Small intestine (tissue), 7 donors: ENCODE data around the gene DTNA. TPM values are rescaled to one million over a fixed set of nuclear protein-coding genes. Genes with fewer than 3 reads are reported as not detected.

Experiments
- DNase-seq, 2 donors: peaks; one replicate each; pipeline versions ENCODE4 v3.0.0 to v3.0.0-alpha.2; 2013
- FAIRE-seq: peaks from 2 replicates; lab custom pipeline; 2012; peaks lifted over from hg19 to GRCh38; lab: Jason Lieb, UNC
- H3K27ac ChIP-seq, 3 donors: one replicate each; pipeline ENCODE4 v1.5.1; 2013; ENCODE audit warnings: low read length in 2 of 3, mild to moderate bottlenecking in 2 of 3, control low read depth in 1 of 3, inconsistent platforms in 1 of 3, low read depth in 1 of 3, moderate library complexity in 1 of 3
- H3K27me3 ChIP-seq, 3 donors: one replicate each; pipeline ENCODE4 v1.6.1; 2013; ENCODE audit warnings: low read length in 3 of 3, inconsistent platforms in 1 of 3; ENCODE audit not compliant: control insufficient read depth in 3 of 3, insufficient read depth in 3 of 3
- H3K36me3 ChIP-seq, 3 donors: one replicate each; pipeline ENCODE4 v1.6.1; 2013; ENCODE audit warnings: low read length in 3 of 3, inconsistent platforms in 1 of 3, low read depth in 1 of 3, mild to moderate bottlenecking in 1 of 3, moderate library complexity in 1 of 3; ENCODE audit not compliant: control insufficient read depth in 3 of 3, insufficient read depth in 2 of 3
- H3K4me1 ChIP-seq, 3 donors: one replicate each; pipeline ENCODE4 v1.6.1; 2013; ENCODE audit warnings: low read length in 2 of 3, inconsistent platforms in 1 of 3, low read depth in 1 of 3, mild to moderate bottlenecking in 1 of 3, moderate library complexity in 1 of 3; ENCODE audit not compliant: control insufficient read depth in 3 of 3, insufficient read depth in 2 of 3
- H3K4me3 ChIP-seq, 3 donors: one replicate each; pipeline ENCODE4 v1.5.1; 2013; ENCODE audit warnings: low read length in 3 of 3, control low read depth in 1 of 3, inconsistent platforms in 1 of 3, low read depth in 1 of 3, mild to moderate bottlenecking in 1 of 3, moderate library complexity in 1 of 3
- H3K9me3 ChIP-seq, 2 donors: one replicate each; pipeline ENCODE4 v1.6.1; 2013; ENCODE audit warnings: low read depth in 1 of 2, low read length in 1 of 2; ENCODE audit not compliant: control insufficient read depth in 2 of 2, insufficient read depth in 1 of 2
- WGBS, 3 donors: extraction: QIAGEN DNeasy Blood & Tissue Kit; methylation state at CpG; one replicate each; pipeline ENCODE4 v1.1.7; 2013; 5-methylcytosine and 5-hydroxymethylcytosine counted together
- polyA plus RNA-seq, 4 donors: library from polyadenylated mRNA; stranded (reverse) in 3 of 4; unstranded in 1 of 4; fragments of 200-250 nt in 3 of 4; fragments of 120-200 nt in 1 of 4; gene quantifications; one replicate each; pipeline versions ENCODE4 v1.2.1 to v1.2.3, GENCODE V29; 2013
- donor health status: healthy with polysubstance abuse.
- donor health status: control.
- donor health status: control.
- donor health status: Bipolar disorder and iron deficiency.
- donor health status: healthy.

The DTNA gene
- polyA plus RNA-seq, 4 donors, result 0.45 to 24.3 (median 5.6) TPM

GRCh38 chr18:34758378-34758948 lies 48.4 kb downstream of the DTNA start:
- H3K27ac ChIP-seq, result peak overlapping the region in 1 of 3 donors; percentile 10
- no peaks in the 10 kb centered on the region for H3K36me3 ChIP-seq
- H3K9me3 ChIP-seq, result no peaks in the 10 kb centered on the region
- DNase-seq (peak; percentile 17 to 50), FAIRE-seq (no peak)
- peaks cover 0 to 8% (median 3%) of the 10 kb centered on the region in 3 donors for H3K4me1 ChIP-seq
- H3K4me3 ChIP-seq, result no peak overlapping the region
- H3K27me3 ChIP-seq, result no peaks in the 10 kb centered on the region

DNA sequence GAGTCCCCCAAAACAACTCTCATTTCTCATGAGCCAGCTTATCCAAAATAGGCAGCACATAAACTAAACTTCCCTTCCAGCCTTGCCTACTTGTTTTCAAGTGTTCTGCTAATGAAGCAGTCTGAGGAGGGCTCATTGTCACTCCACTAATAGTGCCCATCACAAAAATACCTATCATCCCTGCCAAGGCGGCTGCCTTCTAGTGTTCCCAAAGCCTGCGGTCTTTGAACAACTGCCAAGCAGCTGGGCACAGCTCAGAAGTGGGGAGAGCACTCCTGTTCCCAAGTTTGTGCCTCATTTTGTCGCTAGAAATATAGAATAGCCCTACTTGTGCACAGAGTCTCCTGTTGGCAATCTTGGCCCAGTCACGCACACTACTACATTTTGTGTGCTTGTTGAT lies 50.3 kb downstream of the DTNA start:
- FAIRE-seq, result no peak
- Histone ChIP-seq H3K4me3 (no peak overlapping the region), H3K4me1 (peaks cover 0 to 8% (median 3%) of the 10 kb centered on the region in 3 donors), H3K27me3 (no peaks in the 10 kb centered on the region), H3K9me3 (no peaks in the 10 kb centered on the region), H3K27ac (no peak overlapping the region), H3K36me3 (no peaks in the 10 kb centered on the region)
- DNase-seq, result no peak
- 62 to 64% (median 63%) methylated on average over 4 of the region's 4 CpGs for WGBS, 3 donors

GRCh38 chr18:34764451-34764850 lies 54.4 kb downstream of the DTNA start:
- peaks cover 0 to under 1% (median under 1%) of the 10 kb centered on the region in 3 donors for H3K4me1 ChIP-seq

DNA sequence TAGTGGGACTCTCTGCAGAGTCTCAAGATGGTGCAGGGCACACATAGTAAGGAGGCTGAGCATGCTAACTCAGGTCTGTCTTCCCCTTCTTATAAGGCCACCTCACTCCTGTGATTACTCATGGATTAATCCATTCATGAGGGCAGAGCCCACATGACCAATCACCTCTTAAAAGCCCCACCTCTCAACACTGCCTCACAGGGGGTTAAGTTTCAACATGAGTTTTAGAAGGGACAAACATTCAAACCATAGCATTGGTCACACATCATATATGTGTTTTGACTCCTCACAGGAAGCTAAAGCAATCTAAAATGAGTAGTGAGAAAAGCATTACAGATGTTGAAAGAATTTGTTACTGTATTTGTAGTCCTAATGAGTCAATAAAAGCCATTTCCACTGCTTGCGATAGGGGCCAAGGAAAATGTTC lies 57.5 kb downstream of the DTNA start:
- no peak for FAIRE-seq
- 83 to 93% (median 92%) methylated on average over 1 of the region's 1 CpG for WGBS, 3 donors
- H3K27me3 ChIP-seq, result no peaks in the 10 kb centered on the region
- no peak overlapping the region for H3K27ac ChIP-seq
- H3K4me1 ChIP-seq, result peaks cover 0 to 3% (median 0%) of the 10 kb centered on the region in 3 donors
- no peaks in the 10 kb centered on the region for H3K36me3 ChIP-seq
- no peak overlapping the region for H3K4me3 ChIP-seq
- DNase-seq, result no peak
- no peaks in the 10 kb centered on the region for H3K9me3 ChIP-seq

More at GRCh38 chr18:34764451-34764850, 54.4 kb downstream of the DTNA start:
- FAIRE-seq (no peak), DNase-seq (no peak)
- WGBS, 3 donors, result 40 to 56% (median 42%) methylated on average over 4 of the region's 4 CpGs
- Histone ChIP-seq H3K36me3 (no peaks in the 10 kb centered on the region), H3K9me3 (no peaks in the 10 kb centered on the region), H3K4me3 (no peak overlapping the region), H3K27ac (no peak overlapping the region), H3K27me3 (no peaks in the 10 kb centered on the region)

DNA sequence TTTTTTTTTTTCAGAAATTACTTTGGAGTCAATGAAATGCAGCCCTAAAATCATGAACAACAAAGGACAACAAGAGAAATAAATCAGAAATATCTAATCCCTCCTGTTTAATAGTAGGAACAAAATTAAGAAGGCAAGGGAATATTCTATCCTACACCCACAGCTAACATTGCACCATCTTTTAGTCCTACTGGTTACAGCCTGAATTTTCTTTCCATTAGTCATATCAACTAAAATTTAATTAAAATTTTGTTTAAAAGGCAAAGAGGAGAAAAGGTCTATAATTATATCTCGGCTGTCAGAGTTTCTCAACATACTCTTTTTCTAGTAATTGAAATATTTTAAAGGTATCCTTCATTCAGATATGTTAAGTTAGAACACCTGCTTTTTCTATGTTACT lies 61.9 kb downstream of the DTNA start:
- Histone ChIP-seq H3K27me3 (no peaks in the 10 kb centered on the region), H3K4me1 (peaks cover 0 to 14% (median 3%) of the 10 kb centered on the region in 3 donors), H3K36me3 (no peaks in the 10 kb centered on the region), H3K27ac (no peak overlapping the region), H3K4me3 (no peak overlapping the region), H3K9me3 (no peaks in the 10 kb centered on the region)
- DNase-seq, result no peak
- FAIRE-seq, result no peak
- 87 to 94% (median 89%) methylated on average over 1 of the region's 1 CpG for WGBS, 3 donors

- no peaks in the 10 kb centered on the region for H3K9me3 ChIP-seq
- H3K4me3 ChIP-seq, result no peak overlapping the region
- no peaks in the 10 kb centered on the region for H3K27me3 ChIP-seq
- DNase-seq (peak in 1 of 2 donors; percentile 29), FAIRE-seq (no peak)
- peaks cover 0 to 14% (median 3%) of the 10 kb centered on the region in 3 donors for H3K4me1 ChIP-seq
- H3K27ac ChIP-seq, result no peak overlapping the region
- WGBS, 3 donors, result 36 to 44% (median 38%) methylated on average over 2 of the region's 2 CpGs
- no peaks in the 10 kb centered on the region for H3K36me3 ChIP-seq
Measured at GRCh38 chr18:34772887-34773286, 62.8 kb downstream of the DTNA start.

GRCh38 chr18:34773378-34773777 lies 63.3 kb downstream of the DTNA start:
- no peaks in the 10 kb centered on the region for H3K9me3 ChIP-seq
- H3K4me1 ChIP-seq, result peaks cover 0 to 14% (median 3%) of the 10 kb centered on the region in 3 donors
- DNase-seq (no peak), FAIRE-seq (no peak)
- no peak overlapping the region for H3K4me3 ChIP-seq
- no peaks in the 10 kb centered on the region for H3K36me3 ChIP-seq
- 27 to 29% (median 29%) methylated on average over 2 of the region's 2 CpGs for WGBS, 3 donors
- no peaks in the 10 kb centered on the region for H3K27me3 ChIP-seq
- H3K27ac ChIP-seq, result no peak overlapping the region

DNA sequence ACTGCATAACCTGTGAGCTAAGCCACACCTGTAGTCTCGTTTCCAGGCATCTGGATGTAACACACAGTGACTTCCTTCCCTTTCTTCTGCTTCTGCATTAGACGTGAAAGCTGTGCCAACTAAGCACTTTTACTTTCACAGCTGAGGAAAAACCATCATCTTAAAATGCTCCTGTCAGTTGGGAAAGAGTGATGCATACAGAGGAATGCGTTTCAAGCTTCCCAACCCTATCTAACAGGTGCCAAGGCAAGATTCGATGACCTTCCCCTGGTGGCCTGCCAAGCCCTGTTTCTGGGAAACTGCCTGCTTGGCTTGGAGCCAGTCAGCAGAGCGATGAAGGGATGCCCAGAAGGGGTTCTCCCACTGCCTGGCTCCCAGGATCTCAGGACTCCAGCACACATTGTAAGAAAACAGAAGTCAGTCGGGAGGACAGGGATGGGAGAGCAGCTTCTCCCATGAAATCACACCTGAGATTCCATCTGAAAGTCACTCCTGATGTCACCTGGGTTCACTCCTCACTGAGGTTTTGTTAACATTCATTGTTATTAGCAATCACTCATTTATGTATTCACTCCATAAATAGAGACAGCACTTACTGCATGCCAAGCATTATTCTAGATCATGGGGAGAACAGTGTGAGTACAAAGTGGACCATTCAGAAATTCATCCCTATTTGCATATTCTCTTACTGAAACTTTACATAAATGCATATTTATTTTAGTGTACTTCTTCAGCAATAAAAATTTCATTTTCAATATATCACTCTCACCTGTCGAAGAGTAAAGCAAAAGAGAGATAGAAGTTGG lies 64.1 kb downstream of the DTNA start:
- FAIRE-seq (no peak), DNase-seq (peak; percentile 26 to 44)
- no peaks in the 10 kb centered on the region for H3K9me3 ChIP-seq
- no peak overlapping the region for H3K27ac ChIP-seq
- H3K4me3 ChIP-seq, result no peak overlapping the region
- WGBS, 3 donors, result 16 to 30% (median 20%) methylated on average over 7 of the region's 7 CpGs
- H3K36me3 ChIP-seq, result no peaks in the 10 kb centered on the region
- peaks cover 0 to 14% (median 3%) of the 10 kb centered on the region in 3 donors for H3K4me1 ChIP-seq
- no peaks in the 10 kb centered on the region for H3K27me3 ChIP-seq
